Activated CD4-positive, CD25-positive, alpha-beta regulatory T cell treated with anti-CD3 and anti-CD28 coated beads, Interleukin-2, amount 50 U/mL, for 16 hours (primary cell): ENCODE results near the gene RBCK1.

Experiments
- DNase-seq: peaks from one replicate; pipeline ENCODE4 v3.0.0-alpha.2; 2020; ENCODE audit warnings: low read depth, low spot score

The RBCK1 gene

DNA sequence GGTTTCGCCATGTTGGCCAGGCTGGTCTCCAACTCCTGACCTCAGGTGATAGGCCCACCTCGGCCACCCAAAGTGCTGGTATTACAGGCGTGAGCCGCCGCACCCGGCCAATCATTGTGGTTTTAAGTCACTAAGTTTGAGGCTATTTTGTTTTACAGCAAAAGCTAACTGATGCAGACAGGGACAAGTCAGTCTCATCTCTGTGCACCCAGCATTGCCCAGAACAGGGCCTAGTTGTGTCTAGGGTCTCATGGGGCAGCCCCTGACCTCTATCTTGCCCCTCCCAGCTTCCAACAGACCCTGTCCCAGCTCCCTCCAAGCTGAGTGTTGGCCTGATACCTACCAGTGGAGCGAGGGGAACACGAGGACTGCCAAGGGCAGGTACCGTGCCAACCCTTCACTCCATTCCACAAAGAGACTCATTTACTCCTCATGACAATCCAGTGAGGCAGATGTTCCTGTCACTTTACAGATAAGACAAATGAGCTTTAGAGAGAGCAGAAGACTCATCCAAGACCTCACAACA lies 8.9 kb upstream of the RBCK1 start:
- no peak for DNase-seq

DNA sequence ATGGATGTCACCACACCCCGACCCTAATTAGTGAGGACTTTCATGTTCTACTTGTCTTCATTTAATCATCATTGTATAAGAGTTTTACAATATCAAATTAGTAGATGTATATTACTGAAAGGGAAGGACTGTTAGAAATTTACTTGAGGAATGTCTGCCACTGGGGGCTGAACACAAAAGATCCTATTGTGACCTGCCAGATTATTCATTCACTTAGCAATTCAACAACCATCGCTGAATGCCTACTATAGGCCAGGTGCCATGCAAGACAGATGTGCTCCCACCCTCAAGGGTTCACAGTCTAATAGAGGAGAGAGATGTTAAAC lies 8.0 kb upstream of the RBCK1 start:
- DNase-seq = no peak

DNA sequence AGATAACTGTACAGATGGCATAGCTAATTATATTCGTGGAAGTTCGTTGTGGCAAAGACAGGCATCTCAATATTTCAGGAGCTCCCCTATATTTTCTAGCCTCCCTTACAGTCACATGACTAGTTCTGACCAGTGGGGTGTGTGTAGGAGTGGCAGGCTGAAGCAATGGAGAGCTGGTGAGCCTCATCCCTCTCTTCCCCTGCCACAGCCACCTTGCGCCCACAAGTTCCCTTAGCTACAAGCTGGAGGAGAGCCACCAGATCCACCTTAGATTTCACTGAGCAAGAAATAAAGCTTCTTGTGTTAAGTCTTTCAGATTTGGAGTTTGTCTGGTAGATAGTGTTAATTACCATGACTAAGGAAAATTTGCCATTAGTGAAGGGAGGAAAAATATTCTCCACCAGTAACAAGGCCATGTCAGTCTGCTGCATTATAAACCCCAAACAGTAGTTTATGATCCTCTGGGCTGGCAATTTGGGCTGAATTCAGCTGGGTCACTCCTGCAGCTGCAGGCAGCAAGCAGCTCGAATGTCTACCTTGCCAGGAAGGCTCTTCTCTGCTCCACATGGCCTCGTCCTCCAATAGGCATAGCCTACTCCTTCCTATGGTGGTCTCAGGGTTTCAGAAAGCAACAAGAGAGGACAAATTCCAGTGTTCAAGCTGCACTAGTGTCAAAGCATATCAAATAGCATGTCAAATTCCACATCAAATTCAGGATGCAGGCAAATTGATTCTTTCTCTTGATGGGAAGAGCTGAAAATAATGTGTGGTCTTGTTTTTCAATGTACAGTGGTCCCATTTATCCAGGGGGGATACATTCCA lies 7.4 kb upstream of the RBCK1 start:
- DNase-seq = no peak

DNA sequence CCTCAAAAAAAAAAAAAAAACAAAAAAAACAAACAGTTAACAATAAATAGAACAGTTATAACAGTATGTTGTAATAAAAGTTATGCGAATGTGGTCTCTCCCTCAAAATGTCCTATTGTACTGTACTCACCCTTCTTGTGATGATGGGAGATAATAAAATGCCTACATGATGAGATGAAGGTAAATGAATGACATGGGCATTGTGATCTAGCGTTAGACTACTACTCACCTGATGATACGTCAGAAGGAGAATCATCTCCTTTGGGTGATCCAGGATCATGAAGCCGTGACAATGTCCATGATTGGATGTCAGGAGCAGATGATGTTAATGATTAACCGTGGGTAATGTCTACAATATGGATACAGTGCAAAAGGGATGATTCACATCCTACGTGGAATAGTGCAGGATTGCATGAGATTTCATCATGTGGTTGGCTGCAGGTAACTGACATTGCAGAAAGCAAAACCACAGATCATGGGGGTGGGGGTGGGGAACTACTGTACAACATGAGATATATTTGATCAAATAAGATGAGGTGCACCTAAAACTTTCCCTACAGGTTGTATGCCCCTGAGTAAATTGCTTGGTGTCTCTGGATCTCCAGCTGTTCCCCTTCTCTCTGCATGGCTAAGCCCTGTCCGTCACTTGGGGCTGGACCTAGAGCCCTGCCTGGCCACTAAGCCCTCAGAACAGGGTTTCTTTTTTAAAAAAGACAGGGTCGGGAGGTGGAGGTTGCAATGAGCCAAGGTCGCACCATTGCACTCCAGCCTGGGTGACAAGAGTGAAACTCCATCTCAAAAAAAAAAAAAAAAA lies 6.2 kb upstream of the RBCK1 start:
- DNase-seq = no peak

DNA sequence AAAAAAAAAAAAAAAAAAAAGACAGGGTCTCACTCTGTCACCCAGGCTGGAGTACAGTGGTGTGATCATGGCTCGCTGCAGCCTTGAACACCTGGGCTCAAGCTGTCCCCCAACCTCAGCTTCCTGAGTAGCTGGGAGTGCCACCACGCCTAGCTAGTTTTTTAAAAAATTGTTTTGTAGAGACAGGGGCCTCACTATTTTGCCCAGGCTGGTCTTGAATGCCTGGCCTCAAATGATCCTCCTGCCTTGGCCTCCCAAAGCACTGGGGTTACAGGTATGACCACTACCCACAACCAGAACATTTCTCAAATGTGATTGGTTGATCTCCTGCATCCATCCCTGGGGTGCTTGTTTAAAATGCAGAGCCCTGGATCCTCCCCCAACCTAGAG lies 5.6 kb upstream of the RBCK1 start:
- no peak for DNase-seq

DNA sequence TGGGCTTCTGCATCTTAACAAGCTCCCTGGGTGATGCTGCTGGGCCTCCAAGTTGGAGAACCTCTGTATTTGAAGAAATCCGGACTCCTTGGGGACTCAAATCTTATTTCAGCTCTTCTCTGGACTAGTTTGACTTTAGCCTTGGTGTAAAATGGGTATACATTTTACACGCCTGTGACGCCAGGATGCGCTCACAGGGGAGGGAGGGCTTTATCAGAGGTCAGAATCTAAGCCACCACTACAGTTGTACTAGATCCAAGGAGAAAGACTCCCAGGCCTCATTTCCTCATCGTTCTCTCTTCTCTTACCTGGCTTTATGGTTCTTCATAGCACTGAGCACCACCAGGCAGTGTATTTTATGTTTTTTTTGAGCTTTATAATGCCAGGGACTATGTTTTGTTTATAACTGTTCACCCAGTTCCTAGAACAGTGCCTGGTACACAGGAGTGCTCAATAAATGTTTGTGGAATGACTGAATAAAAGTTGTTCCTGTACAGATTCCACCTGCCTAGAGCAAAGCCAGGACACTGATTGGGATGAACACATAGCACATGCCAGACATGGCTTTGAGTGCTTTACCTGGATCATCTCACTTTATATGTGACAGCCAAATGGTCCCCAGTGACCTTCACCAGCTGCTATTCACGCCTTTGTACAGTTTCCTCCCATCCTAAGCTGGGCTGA lies 5.1 kb upstream of the RBCK1 start:
- DNase-seq = no peak

DNA sequence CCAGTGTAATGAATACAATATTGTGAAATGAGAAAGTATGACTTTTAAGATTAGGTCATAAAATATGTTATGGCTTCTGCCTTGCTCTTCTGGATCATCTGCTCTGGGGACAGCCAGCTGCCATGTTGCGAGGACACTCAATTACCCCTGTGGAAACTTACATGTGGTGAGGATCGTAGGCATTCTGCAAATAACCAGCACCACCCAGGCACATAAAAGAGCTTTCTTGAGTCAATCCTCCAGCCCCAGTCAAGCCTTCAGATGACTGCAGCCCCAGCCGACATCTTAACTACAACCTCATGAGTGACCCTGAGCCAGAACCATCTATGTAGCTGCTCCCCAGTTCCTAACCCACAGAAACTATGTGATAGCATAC lies 4.5 kb upstream of the RBCK1 start:
- no peak for DNase-seq

DNA sequence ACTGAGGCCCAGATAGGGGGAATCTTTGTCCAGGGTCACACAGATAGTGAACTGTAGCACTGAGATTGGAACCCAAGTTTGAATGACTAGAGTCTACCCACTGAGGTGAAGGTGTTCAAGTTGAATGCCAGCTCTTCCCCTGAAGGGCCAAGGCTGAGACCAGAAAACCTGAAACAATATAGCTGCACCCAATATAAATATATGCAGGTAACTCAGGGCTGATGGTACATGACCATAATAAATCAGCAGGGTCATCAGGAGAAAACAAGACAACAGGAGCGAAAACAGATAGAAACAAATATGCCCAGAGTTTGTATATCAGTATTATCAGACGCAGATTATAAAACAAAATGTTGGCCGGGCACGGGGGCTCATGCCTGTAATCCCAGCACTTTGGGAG lies 4.0 kb upstream of the RBCK1 start:
- no peak for DNase-seq

DNA sequence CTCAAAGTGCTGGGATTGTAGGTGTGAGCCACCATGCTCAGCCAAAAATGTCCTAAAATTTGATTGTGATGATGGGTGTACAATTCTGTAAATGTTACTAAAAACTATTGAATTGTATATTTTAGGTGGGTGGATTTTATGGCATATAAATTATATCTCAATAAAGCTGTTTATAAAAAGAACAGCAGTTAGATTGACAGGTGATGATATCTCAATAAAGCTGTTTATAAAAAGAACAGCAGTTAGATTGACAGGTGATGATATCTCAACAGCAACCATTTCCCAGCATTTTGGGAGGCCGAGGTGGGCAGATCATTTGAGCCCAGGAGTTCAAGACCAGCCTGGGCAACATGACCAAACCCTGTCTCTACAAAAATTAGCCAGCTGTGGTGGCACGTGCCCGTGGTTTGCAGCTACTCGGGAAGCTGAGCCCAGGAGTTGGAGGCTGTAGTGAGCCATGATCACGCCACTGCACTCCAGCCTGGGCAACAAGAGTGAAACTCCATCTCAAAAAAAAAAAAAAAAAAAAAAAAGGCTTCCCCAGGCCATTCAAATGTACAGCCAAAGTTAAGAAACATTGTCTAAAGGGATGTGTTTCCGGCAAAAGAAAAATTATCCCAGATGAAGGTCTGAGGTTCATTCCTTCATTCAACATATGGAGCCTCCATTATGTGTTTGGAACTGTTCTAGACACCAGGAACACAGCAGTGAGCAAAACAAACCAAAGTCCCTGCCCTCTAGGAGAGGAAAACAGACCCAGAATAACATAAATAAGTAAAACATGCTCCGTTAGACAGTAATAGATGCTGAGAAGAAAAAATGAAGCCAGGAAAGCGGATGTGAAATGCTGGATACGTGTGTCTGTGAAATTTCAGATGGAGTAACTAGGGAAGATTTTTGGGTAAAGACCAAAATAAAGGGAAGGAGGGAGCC lies 1.6 kb upstream of the RBCK1 start:
- DNase-seq = no peak

DNA sequence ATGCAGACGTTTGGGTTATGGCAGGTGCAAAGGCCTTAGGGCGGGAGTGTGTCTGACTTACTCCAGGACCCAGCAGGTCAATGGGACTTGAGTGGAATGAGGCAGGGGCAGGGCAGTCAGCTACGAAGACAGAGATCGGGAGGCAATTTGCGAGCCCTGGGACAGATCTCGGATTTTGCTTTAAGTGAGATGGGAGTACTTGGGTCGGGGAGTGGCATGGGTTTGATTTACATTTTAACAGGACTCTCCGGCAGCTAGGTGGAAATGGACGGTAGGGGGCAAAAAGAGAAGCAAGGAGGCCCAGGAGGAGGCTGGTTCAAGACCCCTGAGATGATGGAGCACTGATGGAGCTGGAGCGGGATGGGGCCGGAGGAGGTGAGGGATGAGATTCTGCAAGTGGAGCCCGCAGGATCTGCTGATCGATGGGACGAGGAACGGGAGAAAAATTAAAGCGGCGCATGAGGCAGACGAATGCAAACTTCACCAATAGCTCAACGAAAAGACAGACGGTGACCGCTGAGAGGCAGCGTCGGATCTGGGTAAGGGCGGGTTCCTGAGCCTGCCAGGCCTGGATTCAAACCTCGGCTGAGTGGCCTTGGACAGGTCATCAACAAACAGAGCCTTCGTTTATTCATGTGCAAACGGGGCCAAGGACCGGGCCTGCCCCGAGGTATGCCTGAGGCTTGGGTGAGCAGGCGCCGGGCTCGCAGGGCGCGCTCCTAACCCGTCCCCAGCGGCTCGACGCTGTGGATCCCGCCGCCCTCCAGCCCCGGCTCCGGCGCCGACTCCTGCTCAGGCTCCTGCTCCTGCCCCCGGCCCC lies 756 bp upstream of the RBCK1 start:
- DNase-seq = no peak

DNA sequence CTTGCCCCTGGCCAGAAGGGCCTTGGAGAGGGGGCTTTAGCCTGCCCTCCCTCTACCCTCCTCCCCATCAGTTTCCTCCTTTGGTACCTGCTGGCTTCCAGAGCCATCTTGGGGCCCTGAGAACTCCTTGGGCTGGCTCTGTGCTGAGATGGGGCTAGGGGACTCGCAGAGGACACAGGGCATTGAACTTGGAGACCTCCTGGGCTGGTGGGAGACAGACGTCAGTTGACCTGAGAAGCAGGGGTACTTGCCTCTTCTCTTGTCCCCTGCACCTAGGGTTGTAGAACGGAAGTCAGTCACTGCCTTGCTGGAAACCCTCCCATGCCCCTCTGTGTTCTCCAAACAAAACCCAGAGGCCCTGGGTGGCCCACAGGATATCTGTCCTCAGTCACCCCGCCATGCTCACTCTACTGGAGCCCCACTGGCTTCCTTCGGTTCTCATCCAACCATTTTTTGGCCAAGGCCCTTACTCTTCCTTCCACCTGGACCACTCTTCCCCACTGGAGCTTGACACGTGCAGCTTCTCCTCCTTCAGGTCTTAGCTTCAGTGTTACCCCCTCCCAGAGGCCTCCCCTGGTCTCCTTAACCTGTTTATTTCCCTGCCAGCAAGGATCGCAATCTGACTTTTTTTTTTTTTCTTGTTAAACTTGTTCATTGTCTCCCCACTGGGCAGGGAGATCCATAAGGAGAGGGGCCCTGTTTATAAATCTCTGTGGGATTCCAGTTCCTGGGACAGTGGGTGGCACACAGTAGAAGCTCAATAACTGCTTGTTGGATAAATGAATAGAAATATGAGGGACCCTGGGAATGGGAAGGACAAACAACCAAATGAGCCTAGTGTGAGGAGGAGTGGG lies 971 bp downstream of the RBCK1 start:
- no peak for DNase-seq

DNA sequence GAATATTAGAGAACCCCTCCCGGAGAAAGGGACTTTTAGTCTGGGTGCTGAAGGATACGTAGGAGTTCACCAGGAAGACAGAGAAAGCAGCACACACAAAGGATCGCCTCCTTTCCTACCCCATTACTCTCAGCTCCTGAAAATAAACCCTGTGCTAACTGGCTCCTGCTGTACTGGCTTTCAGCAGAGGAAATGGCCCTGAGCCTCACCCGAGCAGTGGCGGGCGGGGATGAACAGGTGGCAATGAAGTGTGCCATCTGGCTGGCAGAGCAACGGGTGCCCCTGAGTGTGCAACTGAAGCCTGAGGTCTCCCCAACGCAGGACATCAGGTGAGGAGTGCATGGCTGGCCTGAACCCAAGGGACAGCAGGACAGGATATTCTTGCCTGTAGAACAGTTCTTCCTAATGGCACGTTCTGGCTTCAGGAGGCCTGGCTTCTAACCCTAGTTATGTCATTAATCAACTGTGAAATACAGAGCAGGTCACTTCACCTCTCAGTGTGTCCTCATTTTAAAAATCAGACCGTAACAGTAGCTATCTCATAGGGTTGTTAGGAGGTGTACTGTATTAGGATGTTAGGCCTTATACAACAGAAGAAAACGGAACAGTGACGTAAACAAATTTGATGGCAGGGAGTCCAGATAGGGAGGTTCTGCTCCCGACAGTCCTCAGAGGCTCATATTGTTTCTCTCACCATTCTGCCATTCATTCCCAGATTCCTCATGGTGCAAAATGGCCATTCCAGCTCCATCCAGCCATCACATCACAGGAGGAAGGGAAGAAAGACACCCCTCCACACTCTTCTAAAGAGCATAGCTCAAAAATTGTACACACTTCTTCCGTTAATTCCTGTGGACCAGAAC lies 1.8 kb downstream of the RBCK1 start:
- DNase-seq = no peak

DNA sequence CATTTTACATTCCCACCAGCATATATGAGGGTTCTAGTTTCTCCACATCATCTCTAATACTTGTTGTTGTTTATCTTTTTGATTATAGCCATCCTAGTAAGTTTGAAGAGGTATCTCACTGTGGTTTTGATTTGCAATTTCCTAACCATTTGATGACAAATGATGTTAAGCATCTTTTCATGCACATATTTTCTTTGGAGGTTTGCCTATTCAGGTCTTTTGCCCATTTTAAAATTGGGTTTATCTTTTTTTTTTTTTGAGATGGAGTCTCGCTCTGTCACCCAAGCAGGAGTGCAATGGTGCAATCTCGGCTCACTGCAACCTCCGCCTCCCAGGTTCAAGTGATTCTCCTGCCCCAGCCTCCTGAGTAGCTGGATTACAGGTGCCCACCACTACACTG lies 4.0 kb downstream of the RBCK1 start:
- no peak for DNase-seq

DNA sequence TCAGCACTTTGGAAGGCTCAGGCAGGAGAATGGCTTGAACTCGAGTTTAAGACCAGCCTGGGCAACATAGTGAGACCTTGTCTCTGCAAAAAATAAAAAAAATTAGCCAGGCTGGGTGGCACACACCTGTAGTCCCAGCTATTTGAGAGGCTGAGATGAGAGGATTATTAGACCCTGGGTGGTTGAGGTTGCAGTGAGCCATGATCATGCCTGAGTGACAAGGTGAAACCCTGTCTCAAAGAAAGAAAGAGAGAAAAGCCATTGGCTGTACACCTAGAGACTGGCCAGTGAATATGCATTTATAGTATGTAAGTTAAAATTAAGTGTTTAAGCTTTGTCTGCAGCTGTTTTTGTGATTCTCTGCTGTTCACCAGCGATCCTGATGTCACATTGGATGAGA lies 6.1 kb downstream of the RBCK1 start:
- no peak for DNase-seq

DNA sequence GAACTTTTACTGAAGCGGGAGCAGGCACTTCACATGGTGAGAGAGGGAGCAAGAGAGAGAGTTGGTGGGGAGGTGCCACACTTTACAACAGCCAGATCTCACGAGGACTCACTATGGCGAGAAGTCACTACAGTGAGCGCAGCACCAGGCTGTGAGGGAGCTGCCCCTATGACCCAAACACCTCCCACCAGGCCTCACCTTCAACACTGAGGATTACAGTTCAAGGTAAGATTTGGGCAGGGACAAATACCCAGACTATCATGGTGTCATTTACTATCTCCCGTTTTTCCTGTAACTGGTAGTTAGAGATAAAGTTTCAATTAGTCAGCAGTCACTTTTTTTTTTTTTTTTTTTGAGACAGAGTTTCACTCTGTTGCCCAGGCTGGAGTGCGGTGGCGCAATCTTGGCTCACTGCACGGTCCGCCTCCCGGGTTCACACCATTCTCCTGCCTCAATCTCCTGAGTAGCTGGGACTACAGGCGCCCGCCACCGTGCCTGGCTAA lies 7.8 kb downstream of the RBCK1 start:
- DNase-seq = no peak

DNA sequence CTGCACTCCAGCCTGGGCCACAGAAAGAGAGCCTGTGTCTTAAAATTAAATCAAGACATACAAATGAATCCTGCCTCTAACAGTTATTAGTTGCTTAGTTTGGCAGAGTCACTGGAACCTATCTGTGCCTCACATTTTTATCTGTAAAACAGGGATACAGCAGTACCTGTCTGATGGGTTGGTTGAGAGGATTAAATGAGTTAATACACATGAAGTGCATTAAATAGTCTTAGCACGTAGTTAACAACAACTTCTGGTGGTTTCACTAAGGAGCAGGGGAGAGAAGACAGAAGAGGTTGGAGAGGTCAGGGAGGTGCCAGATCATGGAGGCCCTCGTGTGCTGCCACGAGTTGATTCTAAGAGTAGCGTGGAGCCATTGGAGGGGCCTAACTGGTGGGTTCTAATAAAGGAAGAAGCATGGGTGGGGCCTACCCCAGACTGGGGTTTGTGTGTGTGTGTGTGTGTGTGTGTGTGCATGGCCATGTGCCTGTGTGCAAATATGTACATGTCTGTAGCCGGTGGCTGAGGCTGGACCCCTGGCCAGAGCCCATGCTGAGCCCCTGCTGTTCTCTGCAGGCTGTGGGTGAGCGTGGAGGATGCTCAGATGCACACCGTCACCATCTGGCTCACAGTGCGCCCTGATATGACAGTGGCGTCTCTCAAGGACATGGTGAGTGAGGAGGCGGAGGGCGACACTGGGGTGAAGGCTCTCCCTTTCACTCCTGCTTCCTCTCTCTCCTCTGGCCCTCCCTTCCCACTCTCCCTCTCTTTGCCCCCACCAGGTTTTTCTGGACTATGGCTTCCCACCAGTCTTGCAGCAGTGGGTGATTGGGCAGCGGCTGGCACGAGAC lies 9.1 kb downstream of the RBCK1 start:
- no peak for DNase-seq

DNA sequence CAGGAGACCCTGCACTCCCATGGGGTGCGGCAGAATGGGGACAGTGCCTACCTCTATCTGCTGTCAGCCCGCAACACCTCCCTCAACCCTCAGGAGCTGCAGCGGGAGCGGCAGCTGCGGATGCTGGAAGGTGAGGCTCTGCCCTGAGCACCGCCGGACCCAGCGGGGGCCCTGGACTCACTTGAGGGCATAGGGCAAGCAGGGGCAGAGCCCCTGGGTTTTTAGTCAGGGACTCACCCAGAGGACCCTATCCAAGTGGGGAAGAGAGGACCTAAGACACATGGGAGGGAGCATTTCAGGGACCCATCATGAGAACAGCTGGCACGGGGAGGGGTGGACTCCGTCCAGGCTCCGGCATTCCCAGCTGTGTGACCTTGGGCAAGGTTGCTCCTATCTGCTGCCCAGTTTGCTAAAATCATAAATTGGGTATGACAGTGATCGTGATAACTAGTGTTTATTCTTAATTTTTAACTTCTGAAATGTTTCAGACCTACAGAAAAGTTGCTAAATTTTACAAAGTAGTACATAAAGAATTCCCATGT lies 9.8 kb downstream of the RBCK1 start:
- DNase-seq = no peak
